Keratinocyte (primary cell): ENCODE data around the gene MYADML2. TPM values are rescaled to one million over a fixed set of nuclear protein-coding genes. Genes with fewer than 3 reads are reported as not detected.

Experiments
- DNase-seq: peaks from one replicate; pipeline ENCODE4 v3.0.0-alpha.2; 2011; ENCODE audit warnings: low read depth, missing footprints, low spot score
- FAIRE-seq: peaks from 2 replicates; lab custom pipeline; 2011; peaks lifted over from hg19 to GRCh38; lab: Jason Lieb, UNC
- H2AFZ ChIP-seq: 2 replicates; pipeline ENCODE4 v1.6.0; 2012; ENCODE audit warnings: low read length, control low read depth, inconsistent platforms; ENCODE audit not compliant: control insufficient read depth
- H3K27ac ChIP-seq: 2 replicates; pipeline ENCODE4 v1.5.1; 2011; ENCODE audit warnings: low read length; ENCODE audit not compliant: control insufficient read depth, insufficient read depth
- H3K27me3 ChIP-seq: 3 replicates; pipeline ENCODE4 v1.6.0; 2011; ENCODE audit warnings: low read length; ENCODE audit not compliant: control insufficient read depth, insufficient read depth; ENCODE audit errors: extremely low read depth
- H3K36me3 ChIP-seq, 2 experiments: 2 replicates in 1 of 2; 3 replicates in 1 of 2; pipeline ENCODE4 v1.5.1; 2011; ENCODE audit warnings: low read length in 2 of 2, mild to moderate bottlenecking in 1 of 2; ENCODE audit not compliant: control insufficient read depth in 2 of 2, insufficient read depth in 2 of 2; ENCODE audit errors: extremely low read depth in 1 of 2
- H3K4me1 ChIP-seq: 3 replicates; pipeline ENCODE4 v1.5.1; 2011; ENCODE audit warnings: low read length; ENCODE audit not compliant: control insufficient read depth, insufficient read depth; ENCODE audit errors: extremely low read depth
- H3K4me2 ChIP-seq: 3 replicates; pipeline ENCODE4 v1.6.0; 2011; ENCODE audit warnings: low read depth, low read length; ENCODE audit not compliant: control insufficient read depth, insufficient read depth; ENCODE audit errors: extremely low read depth
- H3K4me3 ChIP-seq, 3 experiments: fragments of 200-600 bp in 1 of 3; sonication (generic) in 1 of 3; 2 replicates in 2 of 3; 3 replicates in 1 of 3; pipeline ENCODE4 v1.5.1; 2011 to 2016; ENCODE audit warnings: low read length in 3 of 3, mild to moderate bottlenecking in 3 of 3, control low read depth in 2 of 3, inconsistent platforms in 1 of 3, low read depth in 1 of 3, mixed read lengths in 1 of 3, mixed run types in 1 of 3, moderate library complexity in 1 of 3; ENCODE audit not compliant: control insufficient read depth in 2 of 3, insufficient read depth in 2 of 3; ENCODE audit errors: extremely low read depth in 1 of 3
- H3K79me2 ChIP-seq: 2 replicates; pipeline ENCODE4 v1.6.0; 2012; ENCODE audit warnings: low read length; ENCODE audit not compliant: control insufficient read depth, insufficient read depth
- H3K9ac ChIP-seq: 3 replicates; pipeline ENCODE4 v1.6.0; 2011; ENCODE audit warnings: low read length; ENCODE audit not compliant: control insufficient read depth, insufficient read depth; ENCODE audit errors: extremely low read depth
- H3K9me1 ChIP-seq: 3 replicates; pipeline ENCODE4 v1.6.0; 2011; ENCODE audit warnings: low read length; ENCODE audit not compliant: control insufficient read depth, insufficient read depth; ENCODE audit errors: extremely low read depth
- H3K9me3 ChIP-seq: 2 replicates; pipeline ENCODE4 v1.5.1; 2012; ENCODE audit warnings: low read depth, low read length; ENCODE audit not compliant: control insufficient read depth
- H4K20me1 ChIP-seq: 3 replicates; pipeline ENCODE4 v1.6.0; 2011; ENCODE audit warnings: low read length; ENCODE audit not compliant: control insufficient read depth, insufficient read depth; ENCODE audit errors: extremely low read depth
- CTCF ChIP-seq, 3 experiments: IDR thresholded peaks in 1 of 3; conservative IDR thresholded peaks in 1 of 3; optimal IDR thresholded peaks in 1 of 3; 2 replicates in 2 of 3; 3 replicates in 1 of 3; pipeline versions ENCODE3 to v1.5.1; 2011; ENCODE audit warnings: low read length in 3 of 3, mild to moderate bottlenecking in 3 of 3, moderate library complexity in 2 of 3, control low read depth in 1 of 3, inconsistent platforms in 1 of 3; ENCODE audit not compliant: insufficient read depth in 2 of 3; ENCODE audit errors: extremely low read depth in 1 of 3
- EZH2 ChIP-seq: IDR thresholded peaks from one replicate; pipeline ENCODE4 v1.6.1; 2012; ENCODE audit warnings: inconsistent platforms, mild to moderate bottlenecking, low read length, moderate library complexity
- dilution Hi-C: fragments of 300-500 bp; cut with MboI; formaldehyde crosslinking; loops from one replicate; pipeline ENCODE4 v1.7.0; 2020; ENCODE audit warnings: low sequenced_read_pairs; ENCODE audit not compliant: extremely low pct_ligation_motif_present
- polyA plus RNA-seq, 5 experiments: library from polyadenylated mRNA; depleted of rRNA in 3 of 5; stranded (reverse) in 3 of 5; stranded (forward) in 1 of 5; unstranded in 1 of 5; fragments of >200 nt; gene quantifications; 1 replicate in 1 of 5; 2 replicates in 3 of 5; 3 replicates in 1 of 5; pipeline versions ENCODE4 v1.2.1 to v1.2.3, GENCODE V29; 2011 to 2012; ENCODE audit warnings: missing spikeins in 2 of 5, low read depth in 1 of 5, low replicate concordance in 1 of 5

Gene MYADML2
- polyA plus RNA-seq, 1 donor (not counting 4 experiments of a cell fraction or from before 2014, with no cell fraction given): not detected

GRCh38 chr17:81955756-81956544 lies 8.9 kb upstream of the MYADML2 start:
- Histone ChIP-seq H3K27ac (no peak overlapping the region), H3K4me3 (no peak overlapping the region), H3K9me1 (no peaks in the 10 kb centered on the region), H2AFZ (no peak overlapping the region), H3K79me2 (no peaks in the 10 kb centered on the region), H3K27me3 (peaks cover 43% of the 10 kb centered on the region), H3K9ac (no peak overlapping the region), H3K9me3 (no peaks in the 10 kb centered on the region), H4K20me1 (no peaks in the 10 kb centered on the region), H3K4me2 (no peak overlapping the region), H3K4me1 (no peaks in the 10 kb centered on the region), H3K36me3 (no peaks in the 10 kb centered on the region)
- TF ChIP-seq EZH2: no peak
- TF ChIP-seq CTCF (optimal IDR thresholded peaks at IDR 0.05 in 1 of 3, IDR thresholded peaks at IDR 0.05 in 1 of 3, conservative IDR thresholded peaks at IDR 0.05 in 1 of 3; ENCODE audit: extremely low read depth in 1 of 3, insufficient read depth in 2 of 3, low read length in 3 of 3): no peak
- FAIRE-seq (no peak), DNase-seq (no peak)
- dilution Hi-C loops: no loop called here

GRCh38 chr17:81955058-81955681 lies 8.1 kb upstream of the MYADML2 start:
- FAIRE-seq (no peak), DNase-seq (no peak)
- Histone ChIP-seq H3K79me2 (no peaks in the 10 kb centered on the region), H3K27ac (no peak overlapping the region), H3K4me2 (no peak overlapping the region), H4K20me1 (no peaks in the 10 kb centered on the region), H3K27me3 (peaks cover 39% of the 10 kb centered on the region), H3K9me3 (no peaks in the 10 kb centered on the region), H3K9ac (no peak overlapping the region), H3K4me1 (no peaks in the 10 kb centered on the region), H3K9me1 (no peaks in the 10 kb centered on the region), H3K4me3 (no peak overlapping the region), H2AFZ (no peak overlapping the region), H3K36me3 (no peaks in the 10 kb centered on the region)
- dilution Hi-C loops: no loop called here
- TF ChIP-seq EZH2 (no peak), CTCF (optimal IDR thresholded peaks at IDR 0.05 in 1 of 3, IDR thresholded peaks at IDR 0.05 in 1 of 3, conservative IDR thresholded peaks at IDR 0.05 in 1 of 3; ENCODE audit: extremely low read depth in 1 of 3, insufficient read depth in 2 of 3, low read length in 3 of 3) (no peak)
